A549 (cell line): Measurements from ENCODE around the gene MMUT. TPM values are rescaled to one million over a fixed set of nuclear protein-coding genes. Genes with fewer than 3 reads are reported as not detected.

Source experiments
- ATAC-seq, 2 experiments: fragments of 200-7000 bp in 1 of 2; fragments of >200 bp in 1 of 2; cut with Nextera tagmentation in 1 of 2; cut with Tn5 transposase in 1 of 2; 3 replicates each; pipeline versions ENCODE4 v1.8.0 to v1.9.1; 2018 to 2020; ENCODE audit warnings: mild to moderate bottlenecking in 1 of 2, moderate library complexity in 1 of 2
- CTCF ChIA-PET: fragments of 300-600 bp; sonication (Branson Sonifier 250); formaldehyde crosslinking; extraction: SDS; loops from one replicate; lab custom pipeline; 2021; ENCODE audit warnings: antibody characterized with exemption, inconsistent platforms; lab: Yijun Ruan, JAX
- POLR2A ChIA-PET: fragments of 350-600 bp; formaldehyde crosslinking; extraction: SDS; loops from one replicate; lab custom pipeline; 2021; ENCODE audit warnings: antibody characterized with exemption, inconsistent platforms; lab: Yijun Ruan, JAX
- DNase-seq, 2 experiments: peaks; one replicate each; pipeline versions ENCODE4 v3.0.0 to v3.0.0-alpha.2; 2011 to 2016; ENCODE audit warnings: low read depth in 1 of 2, low spot score in 1 of 2
- FAIRE-seq: peaks from 2 replicates; lab custom pipeline; 2011; peaks lifted over from hg19 to GRCh38; lab: Jason Lieb, UNC
- H3K27ac ChIP-seq, 2 experiments: fragments of >200 bp; sonication (Bioruptor Twin); formaldehyde crosslinking; 3 replicates each; pipeline ENCODE4 v1.5.1; 2016 to 2017
- H3K4me1 ChIP-seq: fragments of >200 bp; sonication (Bioruptor Twin); formaldehyde crosslinking; 3 replicates; pipeline ENCODE4 v1.6.1; 2016
- H3K4me2 ChIP-seq: fragments of >200 bp; sonication (Bioruptor Twin); formaldehyde crosslinking; 3 replicates; pipeline ENCODE4 v1.6.1; 2016
- H3K4me3 ChIP-seq: fragments of >200 bp; sonication (Bioruptor Twin); formaldehyde crosslinking; 3 replicates; pipeline ENCODE4 v1.5.1; 2016
- H3K9me3 ChIP-seq: fragments of >200 bp; sonication (Bioruptor Twin); formaldehyde crosslinking; 3 replicates; pipeline ENCODE4 v1.6.1; 2016
- BHLHE40 ChIP-seq: IDR thresholded peaks from 2 replicates; pipeline ENCODE4 v1.6.1; 2012; ENCODE audit warnings: low read depth, low read length, inconsistent platforms
- CBX8 ChIP-seq: fragments of 200-600 bp; sonication (generic); IDR thresholded peaks from 2 replicates; pipeline ENCODE4 v1.6.1; 2016
- CHD2 ChIP-seq: fragments of 150-350 bp; IDR thresholded peaks from 2 replicates; pipeline ENCODE4 v1.6.1; 2014; ENCODE audit warnings: low read length; ENCODE audit not compliant: partially characterized antibody
- ELK1 ChIP-seq: fragments of 150-350 bp; IDR thresholded peaks from 2 replicates; pipeline ENCODE4 v1.6.1; 2014; ENCODE audit warnings: low read depth, mild to moderate bottlenecking, low read length
- HDAC2 ChIP-seq: fragments of 200-600 bp; sonication (generic); IDR thresholded peaks from 2 replicates; pipeline ENCODE4 v1.6.1; 2016
- JUN ChIP-seq, 2 experiments: fragments of >200 bp; sonication (Bioruptor Twin); formaldehyde crosslinking; IDR thresholded peaks; 2 replicates in 1 of 2; 3 replicates in 1 of 2; pipeline ENCODE4 v1.6.1; 2016 to 2017
- MAZ ChIP-seq: fragments of 150-350 bp; IDR thresholded peaks from 2 replicates; pipeline ENCODE4 v1.6.1; 2014; ENCODE audit warnings: antibody characterized with exemption, low read depth, low read length, borderline replicate concordance
- MYC ChIP-seq: IDR thresholded peaks from 2 replicates; pipeline ENCODE4 v1.6.1; 2012; ENCODE audit warnings: mild to moderate bottlenecking, inconsistent platforms, low read length, improper control_type of control experiment, borderline replicate concordance
- NPAS2 ChIP-seq: fragments of 250-450 bp; sonication (Bioruptor Pico); IDR thresholded peaks from 2 replicates; pipeline ENCODE4 v1.8.0; 2022; ENCODE audit warnings: mild to moderate bottlenecking, moderate library complexity, borderline replicate concordance
- NR3C1 ChIP-seq: fragments of >200 bp; sonication (Bioruptor Twin); formaldehyde crosslinking; IDR thresholded peaks from 3 replicates; pipeline ENCODE4 v1.6.1; 2017
- RCOR1 ChIP-seq: fragments of 150-350 bp; IDR thresholded peaks from 2 replicates; pipeline ENCODE4 v1.6.1; 2014; ENCODE audit warnings: antibody characterized with exemption, low read length, low read depth
- REST ChIP-seq: fragments of 200-600 bp; sonication (generic); IDR thresholded peaks from 2 replicates; pipeline ENCODE4 v1.6.1; 2016; ENCODE audit warnings: antibody characterized with exemption, mild to moderate bottlenecking, moderate library complexity
- SMC3 ChIP-seq: fragments of >200 bp; sonication (Bioruptor Twin); formaldehyde crosslinking; IDR thresholded peaks from 3 replicates; pipeline ENCODE4 v1.6.1; 2018; ENCODE audit warnings: inconsistent platforms
- WGBS: methylation state at CpG from one replicate; pipeline ENCODE4 v1.1.6; 2017; ENCODE audit errors: missing lambda C conversion rate; 5-methylcytosine and 5-hydroxymethylcytosine counted together
- polyA plus RNA-seq, 4 experiments: library from polyadenylated mRNA; depleted of rRNA in 3 of 4; stranded (reverse); fragments of >200 nt; fragmentation: RNase III in 1 of 4; extraction: RNeasy Plus Mini Kit Qiagen cat#74134 plus additional on column Dnase treatment in 1 of 4; gene quantifications; 2 replicates in 3 of 4; 3 replicates in 1 of 4; pipeline ENCODE4 v1.2.3, GENCODE V29; 2011 to 2017

Gene MMUT
- polyA plus RNA-seq, 2 of the 4 experiments (the other 2 are of a cell fraction) = 6.6 to 14.3 TPM

- Histone ChIP-seq H3K4me3 (peak overlapping the region; percentile 74), H3K27ac (no peak overlapping the region), H3K4me1 (peaks cover 13% of the 10 kb centered on the region; the same call in 2 of the 3 replicates), H3K9me3 (no peaks in the 10 kb centered on the region), H3K4me2 (peak overlapping the region; percentile 92)
- ATAC-seq (no peak), FAIRE-seq (no peak), DNase-seq (no peak)
- TF ChIP-seq REST (no peak), ELK1 (no peak)
- CTCF ChIA-PET = no interaction called here
- POLR2A ChIA-PET = no interaction called here
- 93% methylated on average over 3 of the region's 3 CpGs for WGBS
Measured at GRCh38 chr6:49462071-49462470, 982 bp downstream of the MMUT start.

GRCh38 chr6:49457771-49458170, 5.3 kb downstream of the MMUT start:
- no peak for FAIRE-seq
- no peak for DNase-seq
- CTCF ChIA-PET = no interaction called here
- Histone ChIP-seq H3K9me3 (no peaks in the 10 kb centered on the region), H3K27ac (no peak overlapping the region), H3K4me3 (no peak overlapping the region)
- POLR2A ChIA-PET = no interaction called here
- TF ChIP-seq NR3C1 = no peak
- no peak for TF ChIP-seq REST
- no peak for TF ChIP-seq BHLHE40
- no peak for TF ChIP-seq MAZ
- TF ChIP-seq JUN (IDR thresholded peaks at IDR 0.05) = no peak
- no peak for TF ChIP-seq CHD2
- TF ChIP-seq MYC = no peak
- no peak for TF ChIP-seq NPAS2 (CRISPR knock-in tag)
- TF ChIP-seq CBX8 = no peak
- TF ChIP-seq SMC3 = no peak
- TF ChIP-seq, all 56 proteins: peak for 0
- Histone ChIP-seq H3K4me1 (peaks cover 6% of the 10 kb centered on the region; the same call in 1 of the 3 replicates), H3K4me2 (no peak overlapping the region)
- ATAC-seq = no peak
- 75% methylated on average over 4 of the region's 4 CpGs for WGBS

- TF ChIP-seq SMC3 (no peak), RCOR1 (no peak), HDAC2 (no peak)
- ATAC-seq (no peak), FAIRE-seq (no peak), DNase-seq (no peak)
- ChIA-PET POLR2A (no interaction called here), CTCF (interaction anchor here (0.6 to 1.1 kb wide), 2 partner anchors 152 to 1403 kb away, joined by 3 to 4 read pairs; no protein-coding TSS in a partner anchor)
- no peaks in the 10 kb centered on the region for H3K9me3 ChIP-seq
- 86% methylated on average over 3 of the region's 3 CpGs for WGBS
- no peak overlapping the region for H3K27ac ChIP-seq
- no peak overlapping the region for H3K4me2 ChIP-seq
- no peaks in the 10 kb centered on the region for H3K4me1 ChIP-seq
- no peak overlapping the region for H3K4me3 ChIP-seq
Measured at GRCh38 chr6:49454787-49455709, 8.0 kb downstream of the MMUT start.
